Measurements from ENCODE around the gene OR52E1.

OR52E1 gene

GRCh38 chr11:5117588-5117987 lies 48.2 kb downstream of the OR52E1 start:
- DNase-seq, result no peak

- no peak for DNase-seq
These were observed 49.5 kb downstream of the OR52E1 start for GRCh38 chr11:5118893-5119292.
